ENCODE results near the gene HFE.

GRCh38 chr6:26120807-26121140 is 33.5 kb downstream of the HFE start:
- TF ChIP-seq CTCF (IDR thresholded peaks at IDR 0.05; ENCODE audit: insufficient read depth, low read length) (no peak), GABPA (IDR thresholded peaks at IDR 0.05; ENCODE audit: low read depth) (no peak), POLR2AphosphoS5 (IDR thresholded peaks at IDR 0.05; ENCODE audit: low read depth) (no peak), REST (IDR thresholded peaks at IDR 0.05; ENCODE audit: insufficient replicate concordance, low read depth) (no peak)

Data from HL-60 (cell line).